Activated T-cell treated with anti-CD3 and anti-CD28 coated beads, Interleukin-2, amount 50 U/mL, for 1 hour (primary cell): ENCODE results near the gene RAD52.

ENCODE experiments used
- DNase-seq: peaks from one replicate; pipeline ENCODE4 v3.0.0-alpha.2; 2020

The RAD52 gene

DNA sequence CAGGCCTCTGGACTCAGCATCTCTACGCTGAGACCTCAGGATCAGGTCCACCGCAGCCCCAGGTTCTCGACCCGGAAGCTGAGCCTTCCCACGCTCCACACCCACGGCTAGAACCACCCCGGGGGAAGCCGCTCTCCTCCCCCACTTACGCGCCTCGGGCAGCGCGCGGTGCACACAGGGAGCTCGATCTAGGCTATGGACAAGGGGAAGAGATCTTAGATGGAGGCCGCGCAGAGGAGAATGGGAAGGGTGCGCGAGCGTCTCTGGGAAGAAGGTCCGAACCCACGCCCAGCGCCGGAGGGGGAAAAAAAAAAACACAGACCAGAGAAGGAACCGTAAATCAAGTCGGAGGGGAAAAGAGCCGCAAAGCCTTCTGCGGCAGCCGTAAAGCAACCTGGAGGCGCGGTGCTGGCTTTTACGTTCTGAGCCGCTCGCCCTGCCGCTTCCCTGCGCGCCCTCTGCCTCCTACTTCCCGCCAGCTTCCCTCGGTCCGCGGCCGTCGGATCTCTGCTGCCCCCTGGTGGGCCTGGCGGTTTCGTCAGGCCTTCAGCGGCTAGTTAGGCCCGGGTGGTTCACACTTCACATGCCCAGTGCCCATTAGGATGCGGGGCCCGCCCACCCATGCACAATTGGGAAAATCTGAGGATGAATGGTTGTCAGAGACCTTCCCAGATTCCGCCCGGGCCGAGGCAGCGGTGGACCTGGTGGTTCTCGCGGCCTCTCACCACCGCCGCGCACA, at the start of gene RAD52:
RAD52 (minus strand) TSS at position 242 of the 739 bp plus-strand sequence. CDS start 16,636 bp downstream, outside the sequence.
- peak; percentile 98 for DNase-seq

DNA sequence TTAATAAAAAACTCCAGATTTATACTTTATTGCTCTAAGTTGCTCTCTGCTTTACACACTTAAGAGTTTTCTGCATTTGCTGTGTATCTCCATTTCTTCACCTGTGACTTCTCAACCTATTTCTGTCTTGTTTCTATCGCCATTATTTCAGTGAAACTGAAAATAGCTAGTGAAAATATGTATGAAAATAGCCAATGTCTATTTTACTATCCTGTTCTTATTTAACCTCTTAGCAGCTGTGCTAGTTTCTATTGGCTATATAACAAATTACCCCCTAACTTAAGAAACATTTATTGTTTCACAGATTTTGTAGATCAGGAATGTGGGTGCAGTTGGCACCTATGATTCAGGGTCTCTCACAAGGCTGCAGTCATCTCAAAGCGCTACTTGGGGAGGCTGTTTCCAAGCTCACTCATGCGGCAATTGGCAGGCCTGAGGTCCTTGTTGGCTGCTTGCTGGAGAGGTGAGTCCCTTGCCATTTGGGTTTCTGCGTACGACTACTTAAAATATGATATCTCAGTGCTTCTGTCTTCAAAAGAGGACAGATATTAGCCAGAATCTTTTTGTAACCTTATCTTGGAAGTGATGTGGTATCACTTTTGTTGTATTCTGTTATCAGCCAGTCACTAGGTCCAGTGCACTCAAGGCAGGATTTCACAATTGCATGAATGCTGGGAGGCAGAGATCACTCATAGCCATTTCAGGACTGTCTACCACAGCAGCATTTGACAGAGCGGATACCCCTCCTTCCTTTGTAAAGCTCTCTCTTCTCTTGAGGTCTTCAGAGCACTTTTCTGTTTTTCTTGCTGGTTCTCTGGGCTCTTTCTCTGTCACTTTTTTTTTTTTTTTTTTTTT, 48.8 kb upstream of the RAD52 start:
- DNase-seq, result no peak

DNA sequence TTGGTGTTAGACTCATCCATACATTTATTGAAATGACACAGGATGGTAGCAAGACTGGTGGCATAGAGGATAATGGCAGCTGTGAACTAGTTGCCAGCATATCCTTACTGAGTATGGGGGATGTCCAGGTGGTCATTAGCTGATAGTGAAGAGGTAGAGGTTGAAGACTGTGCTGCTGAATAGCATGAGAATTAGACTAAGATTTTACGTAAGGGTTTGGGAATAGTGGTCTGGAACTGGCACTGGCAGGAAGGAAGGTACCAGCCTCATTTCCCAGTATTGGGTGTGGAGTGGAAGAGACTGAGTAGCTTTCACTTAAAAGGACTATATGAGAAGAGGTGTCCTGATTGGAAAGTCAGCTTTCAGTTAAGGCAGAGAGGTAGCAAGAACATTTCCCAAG, 48.0 kb upstream of the RAD52 start:
- no peak for DNase-seq

DNA sequence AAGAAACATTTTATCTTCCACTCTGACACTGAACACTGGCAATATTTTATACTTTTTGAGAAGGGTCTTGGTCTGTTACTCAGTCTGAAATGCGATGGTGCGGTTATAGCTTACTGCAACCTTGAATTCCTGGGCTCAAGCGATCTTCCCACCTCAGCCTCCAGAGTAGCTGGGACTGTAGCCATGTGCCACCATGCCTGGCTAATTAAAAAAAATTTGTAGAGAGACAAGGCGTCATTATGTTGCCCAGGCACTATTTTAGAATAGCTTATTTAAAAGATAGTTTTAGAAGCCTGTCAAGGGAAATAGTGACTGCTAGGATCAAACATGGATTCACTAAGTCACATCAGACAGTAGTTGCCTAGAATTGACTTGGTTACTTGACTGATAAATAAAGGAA, 47.4 kb upstream of the RAD52 start:
- no peak for DNase-seq

DNA sequence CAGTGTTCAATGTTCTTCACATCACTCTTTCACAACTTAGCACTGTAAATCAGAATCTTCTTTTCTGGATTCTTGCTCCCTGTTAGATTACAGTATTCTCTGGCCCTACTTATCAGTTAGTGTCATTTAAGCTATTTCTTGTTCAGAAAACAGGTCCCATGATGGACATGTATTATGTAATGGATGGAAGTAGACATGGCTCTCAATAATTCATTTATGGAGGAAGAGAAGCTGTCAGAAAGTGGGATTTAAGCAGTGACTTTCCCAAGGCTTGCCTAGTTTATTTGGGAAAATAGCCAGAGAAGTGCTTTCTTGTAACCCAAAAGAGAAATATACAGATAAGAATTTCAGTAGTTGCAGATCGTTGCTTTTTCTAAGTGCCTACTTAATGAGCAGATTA, 43.2 kb upstream of the RAD52 start:
- DNase-seq, result no peak

DNA sequence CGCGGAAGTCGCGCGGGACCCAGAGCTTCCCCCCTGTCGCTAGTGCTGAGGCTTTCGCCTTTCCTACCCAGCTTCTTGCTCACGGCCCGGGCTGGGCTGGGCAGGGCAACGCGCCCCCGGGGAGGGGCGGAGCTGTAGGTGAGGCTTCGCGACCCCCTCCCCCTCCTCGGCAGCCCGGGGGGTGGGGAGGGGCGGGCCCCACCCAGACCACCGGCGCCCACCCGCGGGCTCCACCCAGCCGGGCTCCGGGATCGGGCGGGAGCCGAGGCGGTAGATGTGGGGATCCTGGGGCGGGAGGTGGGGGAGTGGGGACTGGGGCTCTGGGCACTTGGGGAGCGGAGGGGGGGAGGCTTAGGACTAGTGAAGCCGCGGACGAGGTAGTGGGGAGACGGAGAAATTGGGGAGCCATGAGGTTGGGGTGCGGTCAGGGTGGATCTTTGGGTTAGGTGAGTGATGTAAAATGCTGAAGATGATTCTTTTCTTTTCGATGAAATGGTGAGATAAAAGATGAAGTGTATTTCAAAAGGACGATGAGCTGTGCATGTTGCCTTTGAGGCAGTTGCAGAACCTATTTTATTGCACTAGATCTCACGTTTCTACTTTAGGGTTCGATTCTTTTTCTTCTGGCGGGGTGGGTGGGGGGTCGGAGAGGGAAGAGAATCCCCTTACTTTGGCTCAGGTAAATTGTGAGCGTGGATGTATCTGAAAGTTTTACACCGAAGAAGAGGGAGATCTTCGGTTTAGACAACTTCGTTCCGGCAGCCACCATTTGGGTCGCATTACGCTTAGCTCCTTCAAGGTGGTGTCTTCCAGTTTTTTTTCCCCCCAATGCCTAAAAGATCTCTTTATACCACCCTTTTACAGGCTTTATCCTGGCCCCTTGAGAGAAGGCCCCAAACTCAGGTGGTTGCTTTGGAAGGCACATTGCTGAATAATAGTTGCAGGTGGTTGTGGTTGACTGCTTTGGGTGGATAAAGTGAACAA, 42.1 kb upstream of the RAD52 start:
- DNase-seq, result no peak

DNA sequence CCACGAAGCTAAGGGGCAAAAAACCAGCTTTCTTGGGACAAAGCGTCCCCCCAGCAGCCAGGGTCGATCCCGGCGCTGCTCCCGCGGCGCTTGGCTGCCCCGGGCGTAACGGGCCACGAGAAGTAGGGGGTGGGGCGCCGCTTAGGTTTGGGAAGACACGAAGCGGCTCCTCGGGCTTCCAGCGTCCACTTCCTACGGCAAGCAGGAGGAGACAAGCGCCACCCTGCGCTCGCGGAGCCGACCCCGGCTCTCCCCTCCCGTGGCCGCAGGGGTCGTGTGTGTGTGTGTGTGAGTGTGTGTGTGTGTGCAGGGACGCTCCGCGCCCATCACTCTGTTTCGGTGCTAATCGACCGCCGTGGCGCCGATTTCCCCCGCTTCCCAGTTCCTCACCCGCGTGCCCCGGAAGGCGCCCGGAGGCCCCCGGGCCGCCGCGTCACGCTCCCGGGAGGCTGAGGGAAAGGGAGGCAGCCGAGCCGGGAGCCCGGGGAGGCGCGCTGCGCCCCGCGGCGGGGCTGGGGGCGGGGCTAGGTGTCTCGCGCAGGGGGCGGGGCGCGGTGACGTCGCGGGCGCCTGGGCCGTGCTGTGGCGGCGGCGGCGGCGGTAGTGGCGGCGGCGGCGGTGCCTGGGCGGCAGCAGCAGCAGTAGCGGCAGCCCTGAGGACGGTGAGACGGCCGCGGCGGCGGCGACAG, 41.3 kb upstream of the RAD52 start, which contains the start of gene ERC1:
ERC1 (plus strand) TSS at position 563 of the 689 bp plus-strand sequence. CDS start 36,681 bp downstream, outside the sequence.
- DNase-seq, result peak; percentile 93

DNA sequence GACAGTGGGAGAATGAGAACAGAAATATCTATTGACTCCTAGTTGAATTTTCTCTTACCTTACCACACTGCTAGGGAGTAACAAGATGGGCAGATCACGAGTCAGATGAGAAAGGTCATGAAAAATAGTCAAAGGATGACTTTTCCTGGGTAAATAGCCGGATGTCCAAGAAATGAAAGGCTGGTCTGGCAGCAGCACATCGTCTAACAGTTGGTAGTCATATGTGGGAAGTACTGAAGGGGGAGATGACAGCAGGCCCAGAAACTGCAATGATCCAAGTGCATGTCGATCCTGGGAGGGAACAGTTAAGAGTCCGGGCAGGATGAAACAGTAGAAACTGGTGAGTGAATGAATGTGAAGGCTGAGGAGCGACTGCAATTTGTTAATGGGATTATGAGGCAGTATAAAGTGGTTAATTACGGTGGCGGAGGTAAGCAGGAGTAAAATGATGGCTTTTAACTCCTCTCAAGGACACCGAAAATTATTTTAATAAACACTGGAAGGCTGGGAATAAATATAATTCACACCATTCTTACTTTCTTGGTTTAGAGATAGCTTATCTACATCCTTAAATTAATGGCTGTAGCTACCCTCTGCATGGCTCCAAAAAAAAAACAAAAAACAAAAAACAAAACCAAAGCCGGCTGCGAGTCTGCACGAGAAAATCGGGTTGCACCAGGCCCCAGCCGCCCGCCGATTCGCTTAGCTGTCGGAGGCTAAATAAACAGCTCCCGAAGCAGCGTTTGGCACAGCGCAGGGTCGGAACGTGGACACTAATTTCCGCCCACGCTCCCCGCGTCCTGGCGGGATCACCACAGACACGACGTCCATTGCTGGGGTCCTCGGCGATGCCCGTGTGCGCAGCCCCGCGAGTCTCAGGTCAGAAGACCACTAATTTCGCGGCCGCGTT, 40.5 kb upstream of the RAD52 start:
- no peak for DNase-seq

DNA sequence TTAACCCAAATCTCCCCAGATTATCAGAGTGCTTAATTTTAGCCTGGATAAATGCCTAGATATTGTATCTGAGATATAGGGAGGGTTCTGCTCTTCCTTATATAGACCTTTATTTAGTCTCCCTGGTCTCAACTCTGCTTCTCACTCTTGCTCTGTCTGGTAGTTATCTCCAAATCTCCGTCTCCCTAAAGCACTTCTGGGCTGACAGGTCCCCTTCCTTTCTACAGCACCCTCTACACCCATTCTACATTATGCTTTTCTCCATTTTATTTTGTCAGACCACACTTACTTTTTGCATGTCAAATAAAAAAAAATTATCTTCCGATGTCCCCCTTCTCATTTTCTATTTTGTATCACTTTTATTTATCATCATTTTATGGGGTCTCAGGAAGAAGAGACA, 39.6 kb upstream of the RAD52 start:
- DNase-seq, result no peak

DNA sequence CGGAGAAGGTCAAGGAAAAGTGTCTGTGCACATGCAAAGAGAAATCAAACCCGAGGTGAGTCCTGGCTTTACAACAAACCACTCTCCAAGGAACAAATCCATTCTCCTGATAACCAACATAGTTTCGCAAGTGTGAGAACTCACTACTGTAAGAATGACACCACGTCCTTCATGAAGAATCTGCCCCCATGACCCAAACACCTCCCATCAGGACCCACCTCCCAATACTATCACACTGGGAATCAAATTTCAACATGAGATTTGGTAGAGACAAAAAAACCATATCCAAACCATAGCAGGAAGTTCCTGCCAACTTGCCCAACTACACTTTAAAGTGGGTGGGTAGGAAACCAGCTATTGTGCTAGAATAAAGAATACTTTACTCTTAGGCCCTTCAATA, 39.2 kb upstream of the RAD52 start:
- DNase-seq, result no peak

DNA sequence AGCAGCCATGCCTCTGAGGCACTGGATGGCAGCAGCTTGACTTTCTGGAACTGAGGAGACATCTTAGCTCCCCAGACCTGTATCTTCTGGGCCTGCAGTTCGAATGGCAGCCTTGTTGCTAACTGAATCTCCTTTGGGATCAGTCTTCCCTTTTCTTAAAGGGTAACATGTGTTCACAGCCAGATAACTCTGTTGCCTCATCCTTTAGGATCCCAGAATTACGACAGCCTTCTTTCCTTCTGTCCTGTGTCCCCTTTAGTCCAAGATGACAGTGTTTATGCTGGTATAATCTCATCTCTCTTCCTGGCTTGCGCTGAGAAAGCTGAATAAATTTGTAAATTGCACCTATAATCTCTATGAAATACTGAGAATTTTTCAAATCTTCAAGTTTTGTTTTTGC, 32.5 kb upstream of the RAD52 start:
- no peak for DNase-seq

DNA sequence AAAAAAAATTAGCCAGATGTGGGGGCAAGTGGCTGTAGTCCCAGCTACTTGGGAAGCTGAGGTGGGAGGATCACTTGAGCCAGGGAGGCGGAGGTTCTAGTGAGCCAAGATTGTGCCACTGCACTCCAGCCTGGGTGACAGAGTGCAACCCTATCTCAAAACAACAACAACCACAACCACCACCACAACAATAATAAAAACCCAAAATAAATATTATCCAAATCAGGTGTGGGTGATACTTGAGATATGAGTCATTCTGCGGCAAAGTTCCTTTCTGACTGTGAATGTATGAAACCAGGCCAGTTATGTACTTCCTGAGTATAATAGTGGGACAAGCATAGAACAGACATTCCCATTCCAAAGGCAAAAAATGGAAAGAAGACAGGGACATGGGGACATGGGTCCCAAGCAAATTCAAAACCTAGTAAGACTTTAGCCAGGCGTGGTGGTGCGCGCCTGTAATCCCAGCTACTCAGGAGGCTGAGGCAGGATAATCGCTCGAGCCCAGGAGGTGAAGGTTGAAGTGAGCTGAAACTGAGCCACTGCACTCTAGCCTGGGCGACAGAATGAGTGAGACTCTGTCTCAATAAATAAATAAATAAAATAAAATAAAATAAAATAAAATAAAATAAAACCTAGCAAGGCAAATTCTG, 31.8 kb upstream of the RAD52 start:
- DNase-seq, result no peak

DNA sequence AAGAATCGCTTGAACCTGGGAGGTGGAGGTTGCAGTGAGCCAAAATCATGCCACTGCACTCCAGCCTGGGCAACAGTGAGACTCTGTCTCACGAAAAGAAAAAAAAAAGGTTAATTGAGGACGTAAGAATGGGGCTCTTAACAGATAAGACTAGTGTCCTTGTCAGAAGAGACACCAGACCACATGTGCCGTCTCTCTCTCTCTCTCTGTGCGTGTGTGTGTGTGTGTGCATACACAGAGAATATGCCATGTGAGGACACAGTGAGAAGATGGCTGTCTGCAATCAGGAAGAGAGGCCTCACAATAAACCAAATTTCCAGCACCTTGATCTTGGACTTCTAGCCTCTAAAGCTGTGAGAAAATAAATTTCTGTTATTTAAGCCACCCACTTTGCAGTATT, 29.9 kb upstream of the RAD52 start:
- DNase-seq, result no peak

DNA sequence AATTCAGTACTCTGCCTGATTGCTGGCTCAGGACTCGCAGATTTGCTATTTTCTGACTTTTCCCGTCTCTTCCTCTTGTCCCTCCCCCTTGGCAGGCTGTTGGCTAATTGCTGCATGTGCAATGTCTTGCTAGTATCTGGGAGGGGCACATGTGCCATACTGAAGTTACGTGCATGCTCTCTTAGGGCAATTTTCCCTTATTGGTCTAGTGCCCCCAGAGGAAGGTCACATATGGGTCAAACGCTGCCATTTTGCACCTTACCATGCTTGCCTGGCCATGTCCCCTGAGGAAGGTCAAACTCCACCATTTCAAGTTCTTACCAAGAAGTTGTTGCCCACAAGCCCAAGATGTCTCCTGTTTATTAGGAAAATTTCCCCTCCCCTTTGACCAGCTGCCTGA, 27.7 kb upstream of the RAD52 start:
- DNase-seq, result no peak

DNA sequence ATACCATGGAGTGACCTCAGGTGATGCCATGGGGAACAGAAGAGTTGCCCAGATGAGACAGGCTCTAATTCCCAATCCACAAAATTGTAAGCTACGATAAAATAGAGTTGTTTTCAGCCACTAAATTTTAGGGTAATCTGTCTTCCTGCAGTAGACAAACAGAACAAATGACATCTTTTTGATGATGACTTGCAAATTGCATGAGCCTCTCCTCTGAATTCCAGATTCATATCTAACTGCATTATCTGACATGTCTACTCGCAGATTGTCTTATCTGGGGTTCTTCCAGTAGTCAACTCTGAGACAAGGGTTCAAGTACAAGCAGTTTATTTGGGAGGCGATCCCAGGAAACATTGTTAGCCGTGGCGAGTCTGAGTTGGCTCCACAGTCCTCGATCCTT, 27.1 kb upstream of the RAD52 start:
- DNase-seq, result no peak

DNA sequence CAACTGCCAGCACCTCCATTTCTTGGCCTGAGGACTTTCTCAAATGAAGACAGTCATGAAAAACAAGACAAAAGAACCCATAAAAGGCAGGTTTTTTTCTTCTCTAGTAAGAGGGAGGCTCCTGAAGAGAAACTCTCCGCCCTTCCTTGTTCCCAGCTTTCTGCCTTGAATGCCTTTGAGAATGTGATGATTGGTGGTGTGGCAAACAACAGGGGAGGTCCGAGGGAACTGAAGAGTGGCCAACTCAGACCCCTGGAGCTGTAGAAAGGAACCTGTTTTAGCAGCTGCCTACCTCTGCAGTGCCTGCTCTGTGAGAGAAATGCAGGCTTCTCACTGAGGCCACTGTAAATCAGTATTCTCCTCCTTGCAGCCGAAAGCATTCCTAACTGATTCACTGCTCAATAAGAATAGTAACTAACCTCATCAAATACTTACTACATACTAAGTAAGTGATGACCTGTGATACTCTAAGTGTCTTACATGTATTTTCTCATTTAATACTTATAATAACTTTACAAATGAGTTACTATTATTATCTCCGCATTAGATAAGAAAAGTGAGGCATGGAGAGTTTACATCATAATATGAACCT, 24.9 kb upstream of the RAD52 start:
- DNase-seq, result no peak

- DNase-seq, result no peak
Measured at GRCh38 chr12:971991-972390, 22.5 kb upstream of the RAD52 start.

DNA sequence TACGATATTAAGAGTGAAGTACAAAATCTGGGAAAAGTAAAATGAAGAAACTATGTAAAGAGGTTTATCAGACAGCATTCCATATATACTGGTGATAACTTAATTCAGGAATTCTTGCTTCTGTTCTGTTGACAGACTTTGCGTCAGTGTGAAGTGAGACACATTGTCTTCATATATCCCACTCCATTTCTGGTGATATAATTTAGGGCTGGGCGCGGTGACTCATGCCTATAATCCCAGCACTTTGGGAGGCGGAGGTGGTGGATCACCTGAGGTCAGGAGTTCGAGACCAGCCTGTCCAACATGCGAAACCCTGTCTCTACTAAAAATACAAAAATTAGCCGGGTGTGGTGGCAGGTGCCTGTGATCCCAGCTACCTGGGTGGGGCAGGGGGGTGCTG, 20.3 kb upstream of the RAD52 start:
- no peak for DNase-seq

- no peak for DNase-seq
Measured at GRCh38 chr12:968545-968944, 19.1 kb upstream of the RAD52 start.

DNA sequence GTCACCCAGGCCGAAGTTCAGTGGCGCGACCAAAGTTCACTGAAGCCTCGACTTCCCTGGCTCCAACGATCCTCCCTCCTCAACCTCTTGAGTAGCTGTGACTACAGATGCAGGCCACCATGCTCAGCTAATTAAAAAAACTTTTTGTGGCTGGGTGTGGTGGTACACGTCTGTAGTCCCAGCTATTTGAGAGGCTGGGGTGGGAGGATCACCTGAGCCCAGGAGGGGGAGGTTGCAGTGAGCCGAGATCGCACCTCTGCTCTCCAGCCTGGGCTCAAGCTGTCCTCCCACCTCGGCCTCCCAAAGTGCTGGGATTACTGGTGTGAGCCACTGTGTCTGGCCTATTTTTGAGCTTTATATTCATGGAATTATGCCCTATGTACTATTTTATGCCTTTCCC, 18.1 kb upstream of the RAD52 start:
- no peak for DNase-seq
